ENCODE data around the gene OXSR1. TPM values are rescaled to one million over a fixed set of nuclear protein-coding genes. Genes with fewer than 3 reads are reported as not detected.

OXSR1 gene
- total RNA-seq, 2 donors from 2014 or later: 16.1 to 23.7 TPM

DNA sequence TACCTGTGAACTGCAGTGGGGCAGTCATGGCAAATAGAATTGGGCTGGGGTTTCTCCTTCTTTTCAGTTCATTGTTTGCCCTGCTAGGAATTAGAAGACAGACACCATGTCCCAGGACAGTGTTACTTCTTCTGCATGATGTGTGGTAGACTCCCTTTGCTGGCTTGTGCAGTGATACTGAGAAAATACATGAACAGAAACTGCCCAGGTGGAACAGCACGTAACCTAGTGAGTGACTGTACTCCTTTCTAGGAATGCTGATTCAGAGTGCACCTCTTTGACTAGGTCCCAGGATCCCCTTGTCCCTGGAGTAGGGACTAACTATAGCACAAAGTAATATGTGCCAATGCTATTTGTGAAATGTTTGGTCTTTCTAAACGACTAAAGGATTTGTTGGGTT is 89.5 kb downstream of the OXSR1 start:
- ATAC-seq: no peak
- no peak for TF ChIP-seq POLR2A (IDR thresholded peaks at IDR 0.05)
- TF ChIP-seq, protein P1, sequence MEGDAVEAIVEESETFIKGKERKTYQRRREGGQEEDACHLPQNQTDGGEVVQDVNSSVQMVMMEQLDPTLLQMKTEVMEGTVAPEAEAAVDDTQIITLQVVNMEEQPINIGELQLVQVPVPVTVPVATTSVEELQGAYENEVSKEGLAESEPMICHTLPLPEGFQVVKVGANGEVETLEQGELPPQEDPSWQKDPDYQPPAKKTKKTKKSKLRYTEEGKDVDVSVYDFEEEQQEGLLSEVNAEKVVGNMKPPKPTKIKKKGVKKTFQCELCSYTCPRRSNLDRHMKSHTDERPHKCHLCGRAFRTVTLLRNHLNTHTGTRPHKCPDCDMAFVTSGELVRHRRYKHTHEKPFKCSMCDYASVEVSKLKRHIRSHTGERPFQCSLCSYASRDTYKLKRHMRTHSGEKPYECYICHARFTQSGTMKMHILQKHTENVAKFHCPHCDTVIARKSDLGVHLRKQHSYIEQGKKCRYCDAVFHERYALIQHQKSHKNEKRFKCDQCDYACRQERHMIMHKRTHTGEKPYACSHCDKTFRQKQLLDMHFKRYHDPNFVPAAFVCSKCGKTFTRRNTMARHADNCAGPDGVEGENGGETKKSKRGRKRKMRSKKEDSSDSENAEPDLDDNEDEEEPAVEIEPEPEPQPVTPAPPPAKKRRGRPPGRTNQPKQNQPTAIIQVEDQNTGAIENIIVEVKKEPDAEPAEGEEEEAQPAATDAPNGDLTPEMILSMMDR (IDR thresholded peaks at IDR 0.05): no peak
- intact Hi-C loops (cut with DNase I): no loop called here
- Histone ChIP-seq H3K27me3 (no peaks in the 10 kb centered on the region), H3K4me3 (no peak overlapping the region), H3K4me1 (peaks cover 10% of the 10 kb centered on the region), H3K9me3 (no peaks in the 10 kb centered on the region), H3K27ac (no peak overlapping the region), H3K36me3 (replicated peaks in 1 of 2; ENCODE audit: insufficient read depth in 1 of 2, low read depth in 2 of 2) (peaks cover 0 to 24% of the 10 kb centered on the region in 2 donors)
- DNase-seq: no peak
- 79 to 89% methylated on average over 2 of the region's 2 CpGs for WGBS, 2 donors

DNA sequence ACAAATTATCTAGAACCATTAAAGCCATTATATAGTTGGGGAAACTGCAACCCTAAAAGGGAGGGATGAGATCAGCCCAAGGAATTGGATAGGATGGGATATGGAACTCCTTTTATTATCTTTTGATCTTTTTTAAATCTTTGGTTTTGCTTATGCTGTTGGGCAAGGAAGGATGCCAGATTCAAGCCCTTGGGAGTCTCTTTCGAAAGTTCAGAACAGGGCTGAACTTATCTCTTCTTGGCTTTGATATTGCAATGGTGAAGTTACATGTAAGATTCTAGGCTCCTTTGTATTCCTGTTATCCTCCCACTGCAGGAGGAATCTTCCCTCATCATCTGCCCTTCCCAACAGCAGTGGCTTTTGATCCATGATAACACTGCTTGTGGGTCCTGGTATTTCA is 90.3 kb downstream of the OXSR1 start:
- Histone ChIP-seq H3K9me3 (no peaks in the 10 kb centered on the region), H3K27me3 (no peaks in the 10 kb centered on the region), H3K4me3 (no peak overlapping the region), H3K4me1 (peaks cover 10% of the 10 kb centered on the region), H3K27ac (no peak overlapping the region), H3K36me3 (replicated peaks in 1 of 2; ENCODE audit: insufficient read depth in 1 of 2, low read depth in 2 of 2) (peaks cover 0 to 24% of the 10 kb centered on the region in 2 donors)
- TF ChIP-seq, protein P1 (IDR thresholded peaks at IDR 0.05): no peak
- no peak for TF ChIP-seq POLR2A (IDR thresholded peaks at IDR 0.05)
- DNase-seq (no peak), ATAC-seq (no peak)
- 84 to 96% methylated on average over 1 of the region's 1 CpG for WGBS, 2 donors
- intact Hi-C loops (cut with DNase I): no loop called here

DNA sequence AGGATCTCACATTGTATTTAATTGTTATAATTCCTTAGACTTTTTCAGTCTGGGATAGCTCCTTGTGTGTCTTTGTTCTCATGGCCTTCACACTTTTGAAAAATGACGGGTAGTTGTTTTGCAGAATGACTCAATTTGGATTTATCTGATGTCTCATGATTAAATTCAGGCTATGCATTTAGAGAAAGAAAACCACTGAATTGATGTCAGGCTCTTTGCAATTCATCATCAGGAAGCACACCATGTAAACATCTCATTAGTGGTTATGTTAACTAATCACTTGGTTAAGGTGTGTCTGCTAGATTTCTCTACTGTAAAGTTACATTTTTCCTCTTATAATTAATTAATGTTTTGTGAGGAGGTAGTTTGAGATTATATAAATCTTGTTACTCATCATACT is 92.2 kb downstream of the OXSR1 start:
- Histone ChIP-seq H3K4me1 (peaks cover 10% of the 10 kb centered on the region), H3K27me3 (no peaks in the 10 kb centered on the region), H3K36me3 (replicated peaks in 1 of 2; ENCODE audit: insufficient read depth in 1 of 2, low read depth in 2 of 2) (peaks cover 0 to 15% of the 10 kb centered on the region in 2 donors), H3K27ac (no peak overlapping the region), H3K4me3 (no peak overlapping the region), H3K9me3 (no peaks in the 10 kb centered on the region)
- DNase-seq: no peak
- TF ChIP-seq, protein P1 (IDR thresholded peaks at IDR 0.05): no peak
- TF ChIP-seq POLR2A (IDR thresholded peaks at IDR 0.05): no peak
- 35 to 64% methylated on average over 1 of the region's 1 CpG for WGBS, 2 donors
- intact Hi-C loops (cut with DNase I): no loop called here
- no peak for ATAC-seq

DNA sequence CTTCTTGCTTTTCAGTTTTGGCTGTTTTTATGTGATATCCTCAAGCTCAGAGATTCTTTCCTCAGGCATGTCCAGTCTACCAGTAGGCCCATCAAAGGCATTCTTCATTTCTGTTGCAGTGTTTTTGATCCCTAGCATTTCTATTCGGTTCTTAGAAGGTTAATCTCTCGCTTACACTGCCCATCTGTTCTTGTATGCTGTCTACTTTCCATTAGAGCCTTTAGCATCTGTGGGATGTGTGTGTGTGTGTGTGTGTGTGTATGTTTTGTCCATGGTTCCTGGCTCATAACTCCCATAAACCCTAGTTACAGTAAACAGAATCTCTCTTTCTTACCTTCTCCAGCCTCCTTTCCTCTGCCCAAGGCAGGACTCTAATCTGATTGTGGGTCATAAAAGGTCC is 95.1 kb downstream of the OXSR1 start:
- intact Hi-C loops (cut with DNase I): no loop called here
- no peak for TF ChIP-seq POLR2A (IDR thresholded peaks at IDR 0.05)
- TF ChIP-seq, protein P1 (IDR thresholded peaks at IDR 0.05): no peak
- DNase-seq (no peak), ATAC-seq (no peak)
- Histone ChIP-seq H3K4me3 (no peak overlapping the region), H3K4me1 (peaks cover 24% of the 10 kb centered on the region), H3K27ac (no peak overlapping the region), H3K36me3 (replicated peaks in 1 of 2; ENCODE audit: insufficient read depth in 1 of 2, low read depth in 2 of 2) (no peaks in the 10 kb centered on the region), H3K9me3 (no peaks in the 10 kb centered on the region), H3K27me3 (no peaks in the 10 kb centered on the region)
- WGBS, 2 donors: 87 to 94% methylated on average over 2 of the region's 2 CpGs

DNA sequence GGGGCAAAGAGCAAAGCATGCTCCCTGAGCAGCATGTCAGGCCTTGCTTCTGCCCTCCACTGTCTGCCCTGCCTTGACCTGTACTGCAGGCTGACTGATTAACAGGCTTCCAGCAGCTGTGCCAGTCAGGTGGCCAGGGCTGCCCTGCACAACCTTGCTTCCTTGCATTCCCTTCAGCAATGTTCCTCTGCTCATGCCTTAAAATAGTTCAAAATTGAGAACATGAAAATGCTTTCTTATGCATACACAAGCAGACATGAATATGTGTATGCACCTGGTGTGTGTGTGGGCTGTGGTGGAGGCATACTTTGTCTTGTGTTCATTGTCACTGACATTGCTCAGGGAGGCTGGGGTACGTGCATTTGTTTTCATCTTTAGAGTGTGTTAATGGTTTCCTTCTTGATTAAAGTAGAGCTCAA is 99.0 kb downstream of the OXSR1 start:
- H3K27ac ChIP-seq: no peak overlapping the region
- DNase-seq (peak in 1 of 4 donors; percentile 40), ATAC-seq (no peak)
- intact Hi-C loops (cut with DNase I): no loop called here
- no peaks in the 10 kb centered on the region for H3K36me3 ChIP-seq (replicated peaks in 1 of 2; ENCODE audit: insufficient read depth in 1 of 2, low read depth in 2 of 2)
- TF ChIP-seq, protein P1 (IDR thresholded peaks at IDR 0.05): no peak
- no peak for TF ChIP-seq POLR2A (IDR thresholded peaks at IDR 0.05)
- H3K27me3 ChIP-seq: no peaks in the 10 kb centered on the region
- no peak overlapping the region for H3K4me3 ChIP-seq
- 0% methylated on average over 1 of the region's 1 CpG; no CpG with 5 or more reads in 1 of the 2 donors for WGBS, 2 donors
- H3K4me1 ChIP-seq: peaks cover 26% of the 10 kb centered on the region
- no peaks in the 10 kb centered on the region for H3K9me3 ChIP-seq

All from body of pancreas (tissue), 4 donors.